ENCODE data around the gene GTF2I. TPM values are rescaled to one million over a fixed set of nuclear protein-coding genes. Genes with fewer than 3 reads are reported as not detected.
A peak's percentile ranks its signal among the peaks of the same experiment; 100 is the strongest.

GTF2I gene
- total RNA-seq, 4 donors from 2014 or later: 139 to 194 (median 168) TPM

DNA sequence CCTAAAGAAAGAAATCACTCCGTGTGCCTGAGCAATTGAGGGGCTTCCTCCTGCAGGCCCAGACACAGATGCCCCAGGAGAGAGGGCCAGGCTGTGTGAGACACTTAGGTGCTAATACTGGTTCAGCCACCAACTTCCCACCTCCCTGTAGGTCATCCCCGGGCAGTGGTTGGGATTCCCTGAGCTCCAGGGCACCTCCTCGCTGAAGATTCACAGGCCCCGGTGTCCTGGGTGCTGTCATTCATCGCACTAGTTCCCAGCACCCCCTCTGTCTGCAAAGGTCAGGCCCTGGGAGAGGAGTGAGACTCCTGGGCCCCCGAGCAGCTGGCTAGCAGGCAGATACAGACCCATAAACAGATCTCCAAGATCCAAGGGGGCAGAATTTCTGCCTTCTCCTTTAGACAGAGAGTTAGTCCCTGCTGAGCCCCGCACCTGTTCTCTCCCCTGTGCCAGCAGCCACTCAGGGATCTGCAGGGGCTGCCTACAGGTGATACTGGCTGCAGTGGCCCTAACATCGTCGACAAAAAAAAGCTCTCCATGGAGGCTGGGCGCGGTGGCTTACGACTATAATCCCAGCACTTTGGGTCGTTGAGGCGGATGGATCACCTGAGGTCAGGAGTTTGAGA, 38.2 kb upstream of the GTF2I start:
- Histone ChIP-seq H3K4me3 (no peak overlapping the region), H3K27me3 (no peaks in the 10 kb centered on the region), H3K27ac (no peak overlapping the region), H3K4me1 (peaks cover 0 to 7% (median 4%) of the 10 kb centered on the region in 4 donors), H3K36me3 (no peaks in the 10 kb centered on the region), H3K9me3 (no peaks in the 10 kb centered on the region)
- TF ChIP-seq POLR2A (IDR thresholded peaks at IDR 0.05) (no peak), EP300 (IDR thresholded peaks at IDR 0.05) (no peak)
- TF ChIP-seq, protein P1, sequence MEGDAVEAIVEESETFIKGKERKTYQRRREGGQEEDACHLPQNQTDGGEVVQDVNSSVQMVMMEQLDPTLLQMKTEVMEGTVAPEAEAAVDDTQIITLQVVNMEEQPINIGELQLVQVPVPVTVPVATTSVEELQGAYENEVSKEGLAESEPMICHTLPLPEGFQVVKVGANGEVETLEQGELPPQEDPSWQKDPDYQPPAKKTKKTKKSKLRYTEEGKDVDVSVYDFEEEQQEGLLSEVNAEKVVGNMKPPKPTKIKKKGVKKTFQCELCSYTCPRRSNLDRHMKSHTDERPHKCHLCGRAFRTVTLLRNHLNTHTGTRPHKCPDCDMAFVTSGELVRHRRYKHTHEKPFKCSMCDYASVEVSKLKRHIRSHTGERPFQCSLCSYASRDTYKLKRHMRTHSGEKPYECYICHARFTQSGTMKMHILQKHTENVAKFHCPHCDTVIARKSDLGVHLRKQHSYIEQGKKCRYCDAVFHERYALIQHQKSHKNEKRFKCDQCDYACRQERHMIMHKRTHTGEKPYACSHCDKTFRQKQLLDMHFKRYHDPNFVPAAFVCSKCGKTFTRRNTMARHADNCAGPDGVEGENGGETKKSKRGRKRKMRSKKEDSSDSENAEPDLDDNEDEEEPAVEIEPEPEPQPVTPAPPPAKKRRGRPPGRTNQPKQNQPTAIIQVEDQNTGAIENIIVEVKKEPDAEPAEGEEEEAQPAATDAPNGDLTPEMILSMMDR (IDR thresholded peaks at IDR 0.05): no peak
- 67 to 75% methylated on average over 14 of the region's 14 CpGs for WGBS, 2 donors
- DNase-seq (ENCODE audit: low spot score in 2 of 2): no peak

DNA sequence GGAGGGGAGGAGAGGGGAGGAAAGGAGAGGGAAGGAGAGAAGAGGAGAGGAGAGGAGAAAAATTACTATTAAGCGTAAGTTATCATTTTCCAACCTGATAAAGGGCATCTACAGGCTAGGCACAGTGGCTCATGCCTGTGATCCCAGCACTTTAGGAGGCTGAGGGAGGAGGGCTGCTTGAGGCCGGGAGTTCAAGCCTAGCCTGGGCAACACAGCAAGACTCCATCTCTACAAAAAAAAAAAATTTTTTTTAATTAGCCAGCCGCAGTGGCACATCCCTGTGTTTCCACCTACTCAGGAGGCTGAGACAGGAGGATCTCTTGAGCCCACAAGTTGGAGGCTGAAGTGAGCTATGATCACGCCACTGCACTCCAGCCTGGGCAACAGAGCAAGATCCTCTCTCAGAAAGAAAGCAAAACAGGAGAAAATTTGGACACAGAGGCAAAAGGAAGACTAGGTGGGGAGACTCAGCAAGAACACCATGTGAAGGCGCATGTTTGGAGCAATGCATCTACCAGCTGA, 35.2 kb upstream of the GTF2I start:
- WGBS, 2 donors: 88 to 92% methylated on average over 5 of the region's 5 CpGs
- Histone ChIP-seq H3K4me1 (peaks cover 0 to 18% (median 4%) of the 10 kb centered on the region in 4 donors), H3K36me3 (no peaks in the 10 kb centered on the region), H3K27me3 (no peaks in the 10 kb centered on the region), H3K9me3 (no peaks in the 10 kb centered on the region), H3K4me3 (no peak overlapping the region), H3K27ac (no peak overlapping the region)
- TF ChIP-seq EP300 (IDR thresholded peaks at IDR 0.05) (no peak), POLR2A (IDR thresholded peaks at IDR 0.05) (no peak)
- TF ChIP-seq, protein P1 (IDR thresholded peaks at IDR 0.05): no peak
- DNase-seq (ENCODE audit: low spot score in 2 of 2): no peak

DNA sequence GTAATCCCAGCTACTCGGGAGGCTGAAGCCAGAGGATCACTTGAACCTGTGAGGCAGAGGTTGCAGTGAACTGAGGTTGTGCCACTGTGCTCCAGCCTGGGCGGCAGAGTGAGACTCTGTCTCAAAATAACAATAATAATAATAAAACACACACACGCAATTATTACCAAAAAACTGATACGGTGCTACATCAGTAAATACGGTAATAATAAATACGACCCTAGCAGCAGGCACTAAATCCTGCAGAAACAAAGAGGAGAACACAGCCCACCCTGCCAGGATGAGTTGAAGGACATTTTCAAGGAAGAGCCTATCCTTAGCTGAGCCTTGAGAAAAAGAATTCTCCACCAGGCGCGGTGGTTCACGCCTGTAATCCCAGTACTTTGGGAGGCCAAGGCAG, 34.4 kb upstream of the GTF2I start:
- Histone ChIP-seq H3K4me1 (peaks cover 0 to 22% (median 3%) of the 10 kb centered on the region in 4 donors), H3K36me3 (no peaks in the 10 kb centered on the region), H3K27me3 (no peaks in the 10 kb centered on the region), H3K9me3 (no peaks in the 10 kb centered on the region), H3K4me3 (no peak overlapping the region), H3K27ac (no peak overlapping the region)
- TF ChIP-seq EP300 (IDR thresholded peaks at IDR 0.05): no peak
- TF ChIP-seq POLR2A (IDR thresholded peaks at IDR 0.05): no peak
- TF ChIP-seq, protein P1 (IDR thresholded peaks at IDR 0.05): no peak
- DNase-seq (ENCODE audit: low spot score in 2 of 2): no peak
- WGBS, 2 donors: 78 to 80% methylated on average over 9 of the region's 9 CpGs

DNA sequence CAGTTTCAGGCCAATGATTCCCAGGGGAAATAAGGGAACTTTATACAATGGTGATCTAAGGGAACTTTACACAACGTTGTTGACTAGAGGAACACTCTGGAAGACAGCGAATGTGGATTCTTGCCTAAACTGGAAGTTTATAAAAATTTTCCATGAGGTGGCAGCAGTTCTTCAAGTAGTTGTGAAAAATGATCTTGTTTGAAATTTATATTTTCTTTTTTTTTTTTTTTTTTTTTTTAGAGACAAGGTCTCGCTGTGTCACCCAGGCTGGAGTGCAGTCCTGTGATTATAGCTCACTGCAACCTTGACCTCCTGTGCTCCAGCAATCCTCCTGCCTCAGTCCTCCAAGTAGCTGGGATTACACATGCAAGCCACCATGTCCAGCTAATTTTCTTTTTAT, 32.1 kb upstream of the GTF2I start:
- no peak overlapping the region for H3K4me3 ChIP-seq
- no peaks in the 10 kb centered on the region for H3K9me3 ChIP-seq
- peaks cover 0 to 32% (median 8%) of the 10 kb centered on the region in 4 donors for H3K4me1 ChIP-seq
- no peaks in the 10 kb centered on the region for H3K27me3 ChIP-seq
- DNase-seq (ENCODE audit: low spot score in 2 of 2): peak in 1 of 2 donors; percentile 23
- TF ChIP-seq EP300 (IDR thresholded peaks at IDR 0.05) (peak; percentile 42 to 47), POLR2A (IDR thresholded peaks at IDR 0.05) (no peak)
- TF ChIP-seq, protein P1 (IDR thresholded peaks at IDR 0.05): peak in 1 of 5 experiments; percentile 25
- H3K36me3 ChIP-seq: no peaks in the 10 kb centered on the region
- peak overlapping the region in 1 of 4 donors; percentile 68 for H3K27ac ChIP-seq
- WGBS, 2 donors: 2 to 4% methylated on average over 3 of the region's 3 CpGs

DNA sequence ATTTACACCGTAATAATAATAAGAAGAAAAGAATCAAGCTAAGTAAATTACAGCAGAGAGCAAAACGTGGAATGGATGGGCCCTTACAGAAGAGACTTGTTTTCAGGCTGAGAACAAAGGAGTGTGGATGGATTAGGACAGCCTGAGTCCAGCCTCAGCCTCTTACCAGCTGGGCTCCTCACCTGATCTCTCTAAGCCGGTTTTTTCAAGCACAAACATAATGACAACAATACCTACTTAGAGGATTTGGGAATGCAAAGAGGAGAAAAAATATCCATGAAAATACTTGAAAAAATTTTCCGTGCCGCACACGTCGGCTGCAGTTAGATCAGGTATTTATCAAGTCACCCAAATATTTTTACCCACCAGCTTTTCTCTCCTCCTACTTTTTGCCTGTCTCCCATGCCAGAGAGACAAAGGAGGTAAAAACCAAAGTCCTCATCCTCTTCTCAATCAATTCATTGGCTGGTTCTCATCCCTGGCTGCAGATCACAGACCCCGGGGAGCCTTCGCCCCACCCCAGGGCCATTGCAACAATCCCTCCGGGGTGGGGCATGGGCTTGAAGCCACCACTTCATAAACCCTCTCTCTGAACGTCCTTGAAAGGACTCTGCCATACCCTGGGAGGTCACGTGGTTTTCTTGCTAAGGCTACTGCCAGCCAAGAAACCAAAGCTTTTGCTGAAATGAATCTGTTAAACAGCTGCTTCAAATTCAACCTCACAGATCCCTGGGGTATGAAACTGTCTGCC, 29.7 kb upstream of the GTF2I start:
- Histone ChIP-seq H3K4me1 (peaks cover 0 to 32% (median 8%) of the 10 kb centered on the region in 4 donors), H3K27me3 (no peaks in the 10 kb centered on the region), H3K27ac (peak overlapping the region; percentile 15 to 79 (median 62)), H3K36me3 (no peaks in the 10 kb centered on the region), H3K9me3 (no peaks in the 10 kb centered on the region), H3K4me3 (no peak overlapping the region)
- peak in 1 of 2 donors; percentile 13 for DNase-seq (ENCODE audit: low spot score in 2 of 2)
- WGBS, 2 donors: 21 to 23% methylated on average over 12 of the region's 12 CpGs
- TF ChIP-seq, protein P1 (IDR thresholded peaks at IDR 0.05): no peak
- TF ChIP-seq EP300 (IDR thresholded peaks at IDR 0.05): peak; percentile 13 to 38
